A673 (cell line): Measurements from ENCODE around the gene ADM.

ENCODE experiments used
- CTCF ChIP-seq: fragments of 300-800, 200-600 bp; sonication (generic); conservative IDR thresholded peaks from 2 replicates; pipeline ENCODE4 v1.5.1; 2017; ENCODE audit warnings: low read depth, mild to moderate bottlenecking, antibody characterized with exemption, low read length, moderate library complexity, mixed read lengths
- EZH2 ChIP-seq: fragments of 200-600 bp; sonication (generic); IDR thresholded peaks from 2 replicates; pipeline ENCODE4 v1.6.1; 2017; ENCODE audit warnings: borderline replicate concordance, low read depth, mild to moderate bottlenecking, mixed read lengths, antibody characterized with exemption, low read length; ENCODE audit not compliant: poor library complexity, severe bottlenecking

- TF ChIP-seq CTCF (no peak), EZH2 (no peak)
Observed at GRCh38 chr11:10255388-10256125, 49.3 kb upstream of the ADM start.
